GM10847 (cell line): Measurements from ENCODE around the gene ACRV1.

Source experiments
- POLR2A ChIP-seq: IDR thresholded peaks from 2 replicates; pipeline ENCODE4 v1.6.1; 2011; ENCODE audit not compliant: insufficient read length; ENCODE audit errors: extremely low read depth

Gene ACRV1

GRCh38 chr11:125680747-125681146 lies at the start of gene ACRV1:
TSS of gene ACRV1 (minus strand) at chr11:125680847. CDS start at chr11:125680780, 67 bp downstream.
- TF ChIP-seq POLR2A = no peak

- TF ChIP-seq POLR2A = no peak
Measured at GRCh38 chr11:125728969-125729368, 48.3 kb upstream of the ACRV1 start.

GRCh38 chr11:125724125-125724524 lies 43.5 kb upstream of the ACRV1 start:
- no peak for TF ChIP-seq POLR2A

DNA sequence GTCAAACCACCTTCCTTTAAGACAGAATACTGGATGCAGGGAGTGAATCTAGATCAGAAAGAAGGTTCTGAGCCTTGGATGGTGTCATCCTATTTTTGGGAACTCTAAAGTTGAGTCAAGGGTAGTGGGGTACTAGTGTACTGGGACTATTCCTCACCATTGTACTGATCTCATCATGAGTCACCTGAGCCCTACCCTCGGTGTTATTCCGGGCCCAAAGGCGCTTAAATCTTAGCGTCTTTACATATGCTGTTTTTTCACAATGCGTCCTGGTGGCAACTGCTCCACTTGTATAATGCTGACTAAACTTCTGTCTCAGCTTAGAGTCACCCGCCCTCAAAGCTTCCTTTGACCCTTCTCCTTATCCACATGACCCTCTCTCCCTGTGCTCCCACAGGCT lies 40.1 kb upstream of the ACRV1 start:
- TF ChIP-seq POLR2A = no peak

DNA sequence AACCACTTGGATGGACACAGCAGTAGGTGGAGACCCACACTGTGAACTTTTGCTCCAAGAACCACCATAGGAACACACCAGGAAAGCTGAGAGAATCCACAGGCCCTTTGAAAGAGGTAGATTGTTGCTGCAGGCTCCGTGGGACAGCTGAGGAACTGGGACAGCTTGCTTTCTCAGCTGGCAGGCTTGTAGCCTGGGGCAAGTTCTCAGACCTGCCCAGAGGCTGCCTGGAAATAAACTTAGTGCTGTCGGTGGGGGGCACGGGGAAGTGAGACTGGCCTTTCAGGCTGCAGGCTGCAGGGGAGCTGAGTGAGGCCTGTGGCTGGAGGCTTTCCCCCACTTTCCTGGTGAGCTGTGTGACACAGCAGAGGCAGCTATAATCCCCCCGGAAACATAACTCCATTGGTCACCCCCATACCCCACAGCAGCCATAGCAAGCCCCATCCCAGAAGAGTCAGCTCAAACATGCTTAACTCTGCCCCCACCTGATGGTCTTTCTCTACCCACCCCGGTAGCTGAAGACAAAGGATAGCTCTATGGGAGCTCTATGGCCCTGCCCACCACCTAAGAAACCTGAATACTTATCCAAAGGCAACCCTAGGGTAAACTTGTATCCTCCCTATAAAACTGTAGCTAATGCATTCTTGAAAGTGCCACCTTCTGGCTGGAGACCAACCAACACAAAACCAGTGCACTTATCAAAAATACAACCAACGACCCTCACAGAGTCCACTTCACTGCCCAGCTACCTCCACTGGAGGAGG lies 21.4 kb upstream of the ACRV1 start:
- TF ChIP-seq POLR2A = no peak

- TF ChIP-seq POLR2A = no peak
Measured at GRCh38 chr11:125701018-125701610, 20.5 kb upstream of the ACRV1 start.

- no peak for TF ChIP-seq POLR2A
Measured at GRCh38 chr11:125694951-125695350, 14.3 kb upstream of the ACRV1 start.

DNA sequence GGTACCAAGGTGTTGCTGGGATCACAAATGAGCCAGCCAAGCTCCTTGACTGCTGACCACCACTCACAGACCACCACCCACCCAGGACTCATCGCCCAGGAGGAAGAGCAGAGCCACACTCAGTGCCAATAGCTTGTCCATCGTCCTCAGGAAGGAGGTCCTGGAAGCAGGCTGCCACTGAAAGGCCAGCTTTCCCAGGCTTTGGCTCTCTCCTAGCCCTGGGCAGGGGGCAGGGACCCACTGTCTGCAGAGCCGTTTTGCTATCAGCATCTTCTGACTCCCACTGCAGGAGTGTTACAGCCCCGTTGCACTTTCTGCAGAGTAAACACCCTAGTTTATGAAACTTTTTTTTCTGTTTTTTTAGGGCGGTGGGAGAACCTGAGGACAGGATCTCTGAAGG lies 12.2 kb upstream of the ACRV1 start:
- no peak for TF ChIP-seq POLR2A

DNA sequence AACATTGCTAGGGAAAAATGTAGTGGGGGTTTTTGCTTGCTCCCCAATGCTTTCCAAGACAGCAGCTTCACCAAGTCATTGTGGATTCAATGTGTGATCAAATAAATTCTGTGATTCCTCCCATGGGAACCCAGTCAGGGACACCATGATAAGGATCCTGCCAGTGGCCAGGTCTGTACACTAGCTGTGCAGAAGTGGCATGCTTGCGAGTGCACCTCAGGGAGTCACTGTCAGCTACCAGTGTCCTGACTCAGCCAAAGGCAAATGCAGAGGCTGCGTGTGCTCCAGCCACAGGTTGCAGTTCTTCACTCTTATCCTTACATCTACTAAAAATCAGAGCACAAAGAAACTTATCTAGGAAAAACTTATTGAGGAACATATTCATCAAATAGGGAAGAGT lies 9.4 kb upstream of the ACRV1 start:
- TF ChIP-seq POLR2A = no peak

GRCh38 chr11:125689274-125689859 lies 8.7 kb upstream of the ACRV1 start:
- TF ChIP-seq POLR2A = no peak

- no peak for TF ChIP-seq POLR2A
Measured at GRCh38 chr11:125688632-125689031, 8.0 kb upstream of the ACRV1 start.

GRCh38 chr11:125688066-125688465 lies 7.4 kb upstream of the ACRV1 start:
- no peak for TF ChIP-seq POLR2A

- TF ChIP-seq POLR2A = no peak
Measured at GRCh38 chr11:125685228-125685627, 4.6 kb upstream of the ACRV1 start.

- TF ChIP-seq POLR2A = no peak
Measured at GRCh38 chr11:125679837-125680236, 810 bp downstream of the ACRV1 start.

GRCh38 chr11:125679397-125679796 lies 1.2 kb downstream of the ACRV1 start:
- TF ChIP-seq POLR2A = no peak

GRCh38 chr11:125675196-125675595 lies 5.5 kb downstream of the ACRV1 start:
- no peak for TF ChIP-seq POLR2A

DNA sequence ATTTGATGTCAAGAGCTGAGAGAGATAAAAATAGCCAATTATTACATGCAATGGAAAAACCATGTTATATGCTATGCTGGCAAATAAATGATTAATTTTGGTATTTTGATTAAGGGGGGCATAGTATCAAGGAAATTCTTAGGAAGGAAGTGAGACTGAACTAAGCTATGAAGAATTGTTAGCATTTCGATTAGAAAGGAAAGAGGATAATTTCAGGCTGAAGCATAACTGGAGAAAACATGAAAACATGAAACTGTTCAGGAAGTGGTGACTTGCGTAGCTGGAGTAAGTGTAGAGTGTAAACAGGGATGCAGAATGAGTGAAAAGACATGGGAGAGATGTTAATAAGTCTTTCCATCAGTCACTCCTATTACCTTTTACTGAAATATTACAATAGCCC lies 6.4 kb downstream of the ACRV1 start:
- TF ChIP-seq POLR2A = no peak

- no peak for TF ChIP-seq POLR2A
Measured at GRCh38 chr11:125671561-125671960, 9.1 kb downstream of the ACRV1 start.
